ENCODE measurements around the gene RNF227. TPM values are rescaled to one million over a fixed set of nuclear protein-coding genes. Genes with fewer than 3 reads are reported as not detected.
A peak's percentile ranks its signal among the peaks of the same experiment; 100 is the strongest.

RNF227 gene
- total RNA-seq, 2 experiments from 2014 or later: 3.6 to 3.7 TPM

DNA sequence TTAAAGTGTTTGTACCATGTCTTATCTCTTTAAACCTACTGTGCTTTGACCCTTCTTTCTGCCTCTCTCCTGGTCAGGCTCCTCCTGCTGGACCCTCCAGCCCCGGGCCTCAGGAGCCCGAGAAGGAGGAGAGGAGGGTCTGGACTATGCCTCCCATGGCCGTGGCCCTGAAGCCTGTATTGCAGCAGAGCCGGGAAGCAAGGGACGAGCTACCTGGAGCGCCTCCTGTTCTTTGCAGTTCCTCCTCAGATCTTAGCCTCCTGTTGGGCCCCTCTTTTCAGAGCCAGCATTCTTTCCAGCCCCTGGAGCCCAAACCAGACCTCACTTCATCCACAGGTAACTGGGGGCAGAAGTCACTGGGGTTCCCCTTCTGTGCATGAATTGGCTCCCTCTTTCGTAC is 29.6 kb upstream of the RNF227 start:
- no peak overlapping the region for H3K27ac Mint-ChIP-seq
- H3K9me3 Mint-ChIP-seq: no peaks in the 10 kb centered on the region
- ChIA-PET CTCF (interaction anchor here (1.4 to 4.0 kb wide), 2 partner anchors 12 to 25 kb away, joined by 3 to 18 read pairs; no protein-coding TSS in a partner anchor), POLR2A (interaction anchor here (2.9 to 4.0 kb wide), 2 partner anchors 13 kb away, joined by 26 to 32 read pairs; partner anchors contain the start of genes CNTROB and TRAPPC1)
- H3K27me3 Mint-ChIP-seq: no peaks in the 10 kb centered on the region
- peaks cover 15% of the 10 kb centered on the region for H3K4me1 Mint-ChIP-seq
- H3K36me3 Mint-ChIP-seq (ENCODE audit: low read depth): peaks cover 80% of the 10 kb centered on the region
- DNase-seq: no peak
- H3K4me3 Mint-ChIP-seq: no peak overlapping the region

DNA sequence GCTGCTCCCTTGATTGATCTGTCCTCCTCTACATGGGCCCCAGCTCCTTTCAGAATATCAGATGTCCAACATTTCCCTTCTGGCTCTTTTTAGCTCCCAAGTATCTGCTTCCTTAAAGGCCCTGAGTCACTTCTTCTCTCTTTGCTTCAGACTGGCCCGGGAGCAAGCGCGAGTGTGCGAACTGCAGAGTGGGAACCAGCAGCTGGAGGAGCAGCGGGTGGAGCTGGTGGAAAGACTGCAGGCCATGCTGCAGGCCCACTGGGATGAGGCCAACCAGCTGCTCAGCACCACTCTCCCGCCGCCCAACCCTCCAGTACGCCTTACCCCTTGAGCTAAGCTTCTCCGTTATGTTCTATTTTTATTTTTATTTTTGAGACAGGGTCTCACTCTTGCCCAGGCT is 28.2 kb upstream of the RNF227 start:
- H3K27ac Mint-ChIP-seq: no peak overlapping the region
- H3K9me3 Mint-ChIP-seq: no peaks in the 10 kb centered on the region
- no peaks in the 10 kb centered on the region for H3K27me3 Mint-ChIP-seq
- peaks cover 6% of the 10 kb centered on the region for H3K4me1 Mint-ChIP-seq
- H3K4me3 Mint-ChIP-seq: no peak overlapping the region
- CTCF ChIA-PET: interaction anchor here (0.6 to 4.0 kb wide), 4 partner anchors 11 to 137 kb away, joined by 3 to 18 read pairs (median 4); no protein-coding TSS in a partner anchor
- no peak for DNase-seq
- POLR2A ChIA-PET: interaction anchor here (1.2 to 2.9 kb wide), 3 partner anchors 8 to 22 kb away, joined by 3 to 32 read pairs (median 4); partner anchors contain the start of genes CNTROB and TRAPPC1
- peaks cover 78% of the 10 kb centered on the region for H3K36me3 Mint-ChIP-seq (ENCODE audit: low read depth)

DNA sequence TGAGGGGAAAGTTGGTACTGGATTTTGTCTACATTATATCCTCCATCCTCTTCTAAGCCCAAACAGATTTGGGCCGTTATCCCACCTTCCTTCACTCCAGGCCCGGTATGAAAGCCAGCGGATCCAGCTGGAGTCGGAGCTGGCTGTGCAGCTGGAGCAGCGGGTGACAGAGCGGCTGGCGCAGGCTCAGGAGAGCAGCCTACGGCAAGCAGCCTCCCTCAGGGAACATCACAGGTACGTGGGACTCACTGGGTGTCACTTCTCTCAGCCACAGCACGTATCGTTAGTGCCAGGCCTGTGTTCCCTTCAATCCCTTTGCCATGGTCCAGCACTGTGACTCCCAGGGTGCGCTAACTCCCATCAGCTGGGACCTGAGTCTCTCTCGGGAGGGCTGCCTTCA is 27.2 kb upstream of the RNF227 start:
- Mint-ChIP-seq H3K4me1 (peaks cover 6% of the 10 kb centered on the region), H3K4me3 (no peak overlapping the region), H3K27me3 (no peaks in the 10 kb centered on the region), H3K36me3 (ENCODE audit: low read depth) (peaks cover 72% of the 10 kb centered on the region), H3K9me3 (no peaks in the 10 kb centered on the region), H3K27ac (no peak overlapping the region)
- ChIA-PET CTCF (no interaction called here), POLR2A (interaction anchor here (1.2 to 2.9 kb wide), 3 partner anchors 9 to 23 kb away, joined by 3 to 32 read pairs (median 4); partner anchors contain the start of genes CNTROB and TRAPPC1)
- DNase-seq: no peak

DNA sequence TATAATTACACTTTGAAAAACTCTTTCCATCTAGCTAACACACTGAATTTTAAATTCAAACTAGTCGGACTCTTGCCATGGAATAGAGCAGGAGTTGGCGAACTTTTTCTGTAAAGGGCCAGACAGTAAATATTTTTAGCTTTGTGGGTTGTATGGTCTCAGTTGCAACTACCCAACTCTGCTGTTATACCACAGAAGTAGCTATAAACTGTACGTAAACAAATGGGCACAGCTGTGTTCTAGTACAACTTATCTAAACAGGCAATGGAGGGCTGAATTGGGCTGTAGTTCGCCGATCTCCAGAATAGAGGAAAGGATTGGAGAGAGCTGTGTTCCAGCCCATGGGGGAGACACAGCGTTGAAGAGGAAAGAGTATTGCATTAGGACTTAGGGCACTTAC is 24.7 kb upstream of the RNF227 start:
- ChIA-PET CTCF (interaction anchor here (1.5 kb wide), 1 partner anchor 9 kb away, joined by 4 read pairs; the partner anchor contains the start of genes CNTROB and TRAPPC1), POLR2A (interaction anchor here (1.4 to 1.8 kb wide), 2 partner anchors 10 to 254 kb away, joined by 4 to 11 read pairs; partner anchors contain the start of genes CNTROB, KCNAB3, TP53 and TRAPPC1)
- no peak overlapping the region for H3K4me3 Mint-ChIP-seq
- no peak for DNase-seq
- H3K4me1 Mint-ChIP-seq: peaks cover 9% of the 10 kb centered on the region
- H3K27me3 Mint-ChIP-seq: no peaks in the 10 kb centered on the region
- peaks cover 67% of the 10 kb centered on the region for H3K36me3 Mint-ChIP-seq (ENCODE audit: low read depth)
- H3K27ac Mint-ChIP-seq: no peak overlapping the region
- H3K9me3 Mint-ChIP-seq: no peaks in the 10 kb centered on the region

DNA sequence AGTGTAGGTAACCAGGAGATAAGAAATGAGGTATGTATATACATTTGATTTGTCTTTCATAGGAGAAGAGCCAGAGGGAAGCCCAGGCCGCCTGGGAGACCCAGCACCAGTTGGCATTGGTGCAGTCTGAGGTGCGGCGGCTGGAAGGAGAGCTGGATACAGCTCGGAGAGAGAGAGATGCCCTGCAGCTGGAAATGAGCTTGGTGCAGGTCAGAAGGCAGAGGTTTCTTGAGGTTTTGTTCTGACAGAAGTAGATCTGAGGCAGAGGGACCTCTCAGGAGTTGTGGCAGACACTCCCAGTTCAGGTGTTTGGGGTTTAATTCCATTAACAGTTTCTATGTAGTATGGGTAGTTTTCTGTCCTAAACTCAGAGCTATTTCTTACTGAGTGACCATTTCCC is 23.9 kb upstream of the RNF227 start:
- DNase-seq: no peak
- Mint-ChIP-seq H3K27ac (no peak overlapping the region), H3K4me1 (peaks cover 14% of the 10 kb centered on the region), H3K4me3 (no peak overlapping the region), H3K27me3 (no peaks in the 10 kb centered on the region), H3K9me3 (no peaks in the 10 kb centered on the region), H3K36me3 (ENCODE audit: low read depth) (peaks cover 67% of the 10 kb centered on the region)
- ChIA-PET CTCF (interaction anchor here (1.3 to 1.5 kb wide), 2 partner anchors 8 to 50 kb away, joined by 3 to 4 read pairs; partner anchors contain the start of genes CNTROB and TRAPPC1), POLR2A (interaction anchor here (0.9 to 1.8 kb wide), 3 partner anchors 9 to 253 kb away, joined by 3 to 11 read pairs (median 4); partner anchors contain the start of genes CNTROB, KCNAB3, TP53 and TRAPPC1)

DNA sequence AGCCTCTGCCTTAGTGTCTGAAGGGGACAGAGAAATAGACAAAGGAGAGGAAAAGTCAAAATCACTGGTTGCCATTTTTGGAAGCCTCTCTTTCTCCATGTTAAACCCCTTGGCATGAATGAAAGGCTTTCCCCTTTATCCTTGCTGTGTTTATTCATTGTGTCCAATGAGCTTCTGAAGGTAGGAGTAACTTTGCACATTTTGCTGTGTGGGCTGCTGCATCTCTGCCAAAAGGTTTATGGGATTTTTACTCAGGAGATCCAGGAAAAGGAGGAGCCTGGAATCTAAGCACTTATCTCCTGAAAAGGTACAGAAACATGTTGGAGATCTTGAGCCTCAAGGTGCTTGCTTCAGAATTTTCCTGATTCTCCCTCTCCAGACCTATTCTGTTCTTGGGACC is 19.8 kb upstream of the RNF227 start:
- Mint-ChIP-seq H3K27me3 (no peaks in the 10 kb centered on the region), H3K4me1 (peaks cover 42% of the 10 kb centered on the region), H3K36me3 (ENCODE audit: low read depth) (peaks cover 58% of the 10 kb centered on the region), H3K9me3 (no peaks in the 10 kb centered on the region), H3K27ac (no peak overlapping the region), H3K4me3 (no peak overlapping the region)
- DNase-seq: no peak
- CTCF ChIA-PET: interaction anchor here (0.9 to 3.8 kb wide), 5 partner anchors 20 to 122 kb away, joined by 3 to 18 read pairs (median 5); partner anchors contain the start of gene RNF227
- POLR2A ChIA-PET: interaction anchor here (5.9 kb wide), 1 partner anchor 17 kb away, joined by 50 read pairs; no protein-coding TSS in a partner anchor

DNA sequence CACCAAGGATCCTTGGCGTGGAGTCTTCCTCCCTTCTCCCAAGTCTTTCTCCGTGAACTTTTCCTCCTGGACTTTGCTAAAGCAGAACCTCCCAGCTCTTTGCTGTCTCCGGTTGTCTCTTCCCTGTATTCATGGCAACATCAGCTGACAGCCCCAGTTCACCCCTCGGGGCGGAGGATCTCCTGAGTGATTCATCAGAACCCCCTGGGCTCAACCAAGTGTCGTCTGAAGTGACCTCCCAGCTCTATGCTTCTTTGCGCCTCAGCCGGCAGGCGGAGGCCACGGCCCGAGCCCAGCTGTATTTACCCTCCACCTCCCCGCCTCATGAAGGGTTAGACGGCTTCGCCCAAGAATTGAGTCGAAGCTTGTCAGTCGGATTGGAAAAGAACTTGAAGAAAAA is 16.9 kb upstream of the RNF227 start:
- peak overlapping the region; percentile 93 for H3K4me3 Mint-ChIP-seq
- peaks cover 57% of the 10 kb centered on the region for H3K4me1 Mint-ChIP-seq
- ChIA-PET POLR2A (interaction anchor here (0.9 to 6.9 kb wide), 25 partner anchors 11 to 282 kb away, joined by 3 to 144 read pairs (median 5); partner anchors contain the start of genes ATP1B2, CYB5D1, NAA38 and RNF227), CTCF (interaction anchor here (0.9 to 3.8 kb wide), 19 partner anchors 13 to 246 kb away, joined by 3 to 54 read pairs (median 5); partner anchors contain the start of genes KDM6B, NAA38 and TP53)
- peaks cover 48% of the 10 kb centered on the region for H3K36me3 Mint-ChIP-seq (ENCODE audit: low read depth)
- H3K27ac Mint-ChIP-seq: peak overlapping the region; percentile 87
- no peaks in the 10 kb centered on the region for H3K27me3 Mint-ChIP-seq
- no peaks in the 10 kb centered on the region for H3K9me3 Mint-ChIP-seq
- peak; percentile 53 for DNase-seq

DNA sequence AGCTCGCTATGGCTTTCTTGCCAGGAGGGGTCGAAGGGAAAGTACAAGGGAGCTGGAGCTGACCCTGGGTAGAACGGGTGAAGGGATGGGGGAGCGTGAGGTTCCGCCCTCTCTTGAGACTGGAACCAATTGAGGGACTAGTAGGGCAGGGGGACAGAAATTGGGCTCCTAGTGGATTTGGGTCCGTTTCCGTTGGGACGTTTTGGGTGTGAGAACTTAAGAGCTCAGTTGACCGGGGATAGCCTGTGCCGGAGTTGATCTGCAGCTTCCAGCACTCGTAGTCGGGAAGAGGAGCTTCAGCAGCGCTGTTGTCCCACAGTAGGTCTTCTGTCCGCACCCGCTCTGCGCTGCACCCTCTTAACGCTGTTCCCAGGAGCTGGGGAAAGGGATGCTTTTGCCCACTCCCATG is 16.4 kb upstream of the RNF227 start:
- peaks cover 49% of the 10 kb centered on the region for H3K36me3 Mint-ChIP-seq (ENCODE audit: low read depth)
- peaks cover 58% of the 10 kb centered on the region for H3K4me1 Mint-ChIP-seq
- H3K27me3 Mint-ChIP-seq: no peaks in the 10 kb centered on the region
- CTCF ChIA-PET: interaction anchor here (0.6 to 3.8 kb wide), 24 partner anchors 8 to 246 kb away, joined by 3 to 54 read pairs (median 4); partner anchors contain the start of genes KDM6B, NAA38 and TP53
- DNase-seq: peak; percentile 39
- H3K9me3 Mint-ChIP-seq: no peaks in the 10 kb centered on the region
- H3K27ac Mint-ChIP-seq: peak overlapping the region; percentile 87
- H3K4me3 Mint-ChIP-seq: peak overlapping the region; percentile 93
- POLR2A ChIA-PET: interaction anchor here (0.8 to 6.9 kb wide), 26 partner anchors 7 to 276 kb away, joined by 3 to 144 read pairs (median 5); partner anchors contain the start of genes CYB5D1, GUCY2D, NAA38 and RNF227

DNA sequence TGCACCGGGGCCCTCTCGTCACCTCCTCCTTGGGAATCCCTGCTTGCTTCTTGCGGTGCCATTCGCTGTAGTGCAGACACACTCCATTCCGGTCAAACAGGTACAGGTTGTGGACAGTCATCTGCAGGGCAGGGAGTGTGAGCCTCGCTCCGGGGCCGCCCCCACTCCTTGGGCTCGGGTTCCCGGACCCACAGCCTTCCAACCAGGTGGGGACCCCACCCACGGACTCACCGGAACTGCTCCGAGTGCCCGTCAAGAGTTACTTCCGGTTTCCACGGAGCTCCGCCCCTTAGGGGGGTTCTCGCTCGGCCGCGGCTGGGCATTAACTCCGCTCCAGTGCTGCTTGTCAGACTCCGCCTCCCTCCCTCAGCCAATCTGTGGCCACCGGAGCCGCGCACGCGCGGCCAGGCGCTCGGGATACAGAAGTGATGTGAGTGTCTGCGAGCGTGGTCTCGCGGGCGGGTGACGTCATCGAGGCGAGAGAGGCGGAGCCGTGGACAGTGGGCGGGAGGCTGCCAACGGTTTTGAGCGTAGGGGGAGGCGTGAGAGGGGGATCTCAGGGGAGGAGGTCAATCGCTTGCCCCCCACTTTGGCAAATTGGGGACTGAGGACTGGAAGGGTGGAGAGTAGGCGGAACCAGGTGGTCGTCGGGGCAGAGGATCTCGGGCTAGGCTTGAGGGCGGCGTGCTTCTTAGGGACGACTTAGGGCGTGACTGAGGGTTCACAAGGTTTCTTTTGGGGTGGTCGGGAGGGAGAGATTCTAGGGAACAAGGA is 15.8 kb upstream of the RNF227 start, which contains the start of the genes CNTROB and TRAPPC1:
TSS of gene CNTROB (plus strand) at position 498 of the 774 bp plus-strand sequence. CDS start 874 bp downstream, outside the sequence.
TSS of gene TRAPPC1 (minus strand) at position 238 of the 774 bp plus-strand sequence. CDS start at position 121, 117 bp downstream.
- ChIA-PET CTCF (interaction anchor here (0.6 to 3.8 kb wide), 22 partner anchors 9 to 245 kb away, joined by 3 to 54 read pairs (median 4); partner anchors contain the start of genes KDM6B, NAA38 and TP53), POLR2A (interaction anchor here (0.5 to 6.9 kb wide), 27 partner anchors 8 to 413 kb away, joined by 3 to 144 read pairs (median 5); partner anchors contain the start of genes CYB5D1, GUCY2D, NAA38 and RNF227)
- Mint-ChIP-seq H3K4me3 (peak within 1 kb of the TSS; percentile 93), H3K27me3 (no peaks in the 10 kb centered on the region), H3K27ac (peak within 1 kb of the TSS; percentile 87), H3K4me1 (peaks cover 56% of the 10 kb centered on the region), H3K9me3 (no peaks in the 10 kb centered on the region), H3K36me3 (ENCODE audit: low read depth) (peaks cover 46% of the 10 kb centered on the region)
- peak; percentile 100 for DNase-seq

DNA sequence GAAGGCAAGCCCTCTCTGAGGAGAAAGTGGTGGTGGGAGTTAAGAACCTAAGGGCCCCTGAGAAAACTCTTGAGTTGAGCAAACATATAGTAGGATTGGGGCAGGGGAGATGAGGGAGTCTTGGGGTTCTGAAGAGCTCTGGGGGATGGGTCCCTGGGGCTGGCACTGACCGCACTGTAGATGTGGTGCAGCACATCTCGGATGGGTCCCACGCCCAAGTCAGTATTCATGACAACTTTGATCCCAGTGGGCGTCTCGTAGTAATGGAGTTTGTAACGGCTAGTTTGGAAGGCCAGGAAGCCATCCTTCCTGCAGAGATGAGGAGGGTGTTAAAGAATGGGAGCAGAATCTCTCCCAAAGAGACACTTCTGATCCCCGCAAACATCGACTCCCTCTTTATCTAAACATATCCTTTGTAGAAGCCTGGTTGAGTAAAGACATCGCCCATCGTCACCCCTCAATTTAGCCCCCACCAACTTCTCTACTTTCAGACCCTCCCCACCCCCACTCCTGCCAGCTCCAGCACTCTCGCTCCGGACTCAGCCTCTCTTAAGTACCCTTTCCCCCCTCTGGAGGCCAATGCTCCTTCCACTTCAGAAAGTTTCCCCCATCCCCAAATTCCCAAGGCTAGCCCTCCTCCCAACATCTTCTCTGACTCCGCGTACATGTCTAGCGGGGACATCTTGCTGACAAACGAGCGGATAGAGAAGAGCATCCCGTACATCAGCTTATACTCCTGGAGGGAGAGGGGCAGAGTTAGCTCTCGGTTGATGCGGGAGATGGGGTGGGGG is 14.9 kb upstream of the RNF227 start:
- H3K36me3 Mint-ChIP-seq (ENCODE audit: low read depth): peaks cover 37% of the 10 kb centered on the region
- DNase-seq: no peak
- H3K4me1 Mint-ChIP-seq: peaks cover 51% of the 10 kb centered on the region
- ChIA-PET CTCF (interaction anchor here (0.6 to 2.8 kb wide), 11 partner anchors 9 to 244 kb away, joined by 3 to 54 read pairs (median 3); partner anchors contain the start of gene TP53), POLR2A (interaction anchor here (0.5 to 6.9 kb wide), 16 partner anchors 9 to 412 kb away, joined by 3 to 144 read pairs (median 10); partner anchors contain the start of genes RNF227, TP53 and WRAP53)
- no peaks in the 10 kb centered on the region for H3K27me3 Mint-ChIP-seq
- H3K27ac Mint-ChIP-seq: peak overlapping the region; percentile 87
- H3K4me3 Mint-ChIP-seq: peak overlapping the region; percentile 93
- no peaks in the 10 kb centered on the region for H3K9me3 Mint-ChIP-seq

DNA sequence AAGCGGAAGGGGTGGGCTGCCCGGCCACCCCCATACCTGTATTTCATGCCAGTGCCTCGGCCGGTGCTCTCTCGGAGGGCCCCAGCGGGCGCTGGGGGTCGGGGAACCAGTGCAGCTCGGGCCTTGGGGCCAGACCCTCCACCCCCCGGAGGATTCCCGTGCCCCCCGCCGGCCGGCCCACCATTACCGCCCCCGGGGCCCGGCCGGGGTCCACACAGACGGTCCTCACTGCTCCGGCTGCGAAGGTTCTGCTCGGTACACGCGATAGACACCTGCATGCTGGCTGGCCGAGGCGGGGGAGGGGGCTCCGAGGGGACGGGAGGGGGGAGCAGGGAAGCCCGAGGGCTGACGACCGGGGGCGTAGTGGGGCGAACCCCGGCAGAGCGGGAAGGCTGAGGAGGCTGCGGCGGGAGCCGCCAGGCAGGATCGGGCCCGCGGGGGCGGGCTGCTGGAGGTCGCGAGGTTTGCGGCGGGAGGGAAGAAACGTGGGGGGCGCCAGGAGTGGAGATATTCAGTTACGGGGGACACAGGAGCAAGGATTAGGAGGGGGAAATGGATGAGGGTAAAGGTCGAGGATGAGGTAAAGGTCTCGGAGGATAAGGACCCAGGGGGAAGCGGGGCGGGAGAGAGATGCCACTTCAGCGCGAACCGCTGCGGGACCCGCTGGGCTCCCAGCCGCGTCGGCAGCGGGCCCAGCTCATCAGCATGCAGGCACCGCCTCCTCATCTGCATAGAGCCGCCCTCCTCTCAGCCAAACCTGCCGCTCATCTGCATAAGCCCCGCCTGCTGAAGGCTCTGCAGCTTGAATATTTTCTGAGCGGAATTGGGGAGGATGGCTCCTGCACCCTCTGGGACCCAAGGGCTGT is 13.3 kb upstream of the RNF227 start, which contains the start of gene KCNAB3:
TSS of gene KCNAB3 (minus strand) at position 699 of the 866 bp plus-strand sequence. CDS start at position 278, 421 bp downstream.
- Mint-ChIP-seq H3K4me3 (peak within 1 kb of the TSS; percentile 93), H3K9me3 (no peaks in the 10 kb centered on the region), H3K27me3 (no peaks in the 10 kb centered on the region), H3K27ac (peak within 1 kb of the TSS; percentile 87), H3K4me1 (peaks cover 38% of the 10 kb centered on the region), H3K36me3 (ENCODE audit: low read depth) (peaks cover 24% of the 10 kb centered on the region)
- POLR2A ChIA-PET: interaction anchor here (3.0 to 6.9 kb wide), 2 partner anchors 10 to 11 kb away, joined by 11 to 144 read pairs; partner anchors contain the start of gene RNF227
- CTCF ChIA-PET: interaction anchor here (0.8 to 1.4 kb wide), 5 partner anchors 14 to 94 kb away, joined by 3 to 9 read pairs (median 4); partner anchors contain the start of genes NAA38 and RNF227
- peak; percentile 68 for DNase-seq
